Activated B cell treated with CpG ODN at 0.5 μM for 24 hours (primary cell): ENCODE results near the gene THBS1. TPM values are rescaled to one million over a fixed set of nuclear protein-coding genes. Genes with fewer than 3 reads are reported as not detected.

Experiments
- ATAC-seq: fragments of 200-7000 bp; cut with Tn5 transposase; one replicate; pipeline ENCODE4 v1.10.0; 2021; ENCODE audit warnings: low read depth, mild to moderate bottlenecking, moderate library complexity
- CTCF ChIA-PET: fragments of 350-600 bp; sonication (Branson Sonifier 250); formaldehyde crosslinking; loops from one replicate; lab custom pipeline; 2021; ENCODE audit warnings: antibody characterized with exemption; lab: Charles Lee
- POLR2A ChIA-PET: fragments of 350-600 bp; sonication (Branson Sonifier 250); formaldehyde crosslinking; loops from one replicate; lab custom pipeline; 2021; ENCODE audit warnings: antibody characterized with exemption; lab: Charles Lee
- DNase-seq: peaks from one replicate; pipeline ENCODE4 v3.0.0; 2022
- H3K27ac Mint-ChIP-seq: one replicate; pipeline ENCODE4 v1.8.0; 2020; ENCODE audit warnings: mixed read lengths
- H3K27me3 Mint-ChIP-seq: one replicate; pipeline ENCODE4 v1.8.0; 2021; ENCODE audit warnings: mixed read lengths
- H3K36me3 Mint-ChIP-seq: one replicate; pipeline ENCODE4 v1.8.0; 2021; ENCODE audit warnings: low read depth, mixed read lengths
- H3K4me1 Mint-ChIP-seq: one replicate; pipeline ENCODE4 v1.8.0; 2021; ENCODE audit warnings: mixed read lengths
- H3K4me3 Mint-ChIP-seq: one replicate; pipeline ENCODE4 v1.8.0; 2020; ENCODE audit warnings: mild to moderate bottlenecking, mixed read lengths
- H3K9me3 Mint-ChIP-seq: one replicate; pipeline ENCODE4 v1.8.0; 2020; ENCODE audit warnings: mixed read lengths
- intact Hi-C: fragments of 100-400 bp; cut with micrococcal nuclease; formaldehyde crosslinking; loops from one replicate; pipeline ENCODE4 v1.15.1; 2024
- total RNA-seq: library from RNA; stranded (reverse); gene quantifications from 2 replicates; pipeline ENCODE4 v1.2.3, GENCODE V29; 2022
- TF ChIP-seq, protein P1 (sequence below): fragments of 200-600 bp; IDR thresholded peaks from one replicate; pipeline ENCODE4 v1.8.0; 2022; ENCODE audit warnings: antibody characterized with exemption, mild to moderate bottlenecking

Gene THBS1
- total RNA-seq, 1 donor from 2014 or later: 1.7 TPM

DNA sequence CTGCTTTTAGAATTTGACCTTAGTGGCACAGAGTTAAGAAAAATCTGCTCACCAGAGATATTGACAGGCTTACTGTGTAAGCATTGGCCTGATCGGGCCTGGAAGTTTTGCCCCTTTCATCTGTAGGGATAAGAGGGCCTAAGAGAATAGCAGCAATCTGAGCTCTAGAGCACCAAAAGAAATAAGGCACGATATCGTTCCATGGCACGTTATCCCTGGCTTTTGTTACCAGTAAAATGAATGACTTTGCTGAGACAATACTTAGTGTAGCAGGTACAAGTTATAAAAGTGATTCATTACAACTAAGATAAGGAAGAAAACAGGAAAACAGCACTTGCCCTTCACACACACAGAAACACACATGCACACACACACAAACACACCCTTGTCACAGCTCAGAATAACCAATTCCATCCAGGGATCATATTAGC, 5.0 kb downstream of the THBS1 start:
- CTCF ChIA-PET: no interaction called here

DNA sequence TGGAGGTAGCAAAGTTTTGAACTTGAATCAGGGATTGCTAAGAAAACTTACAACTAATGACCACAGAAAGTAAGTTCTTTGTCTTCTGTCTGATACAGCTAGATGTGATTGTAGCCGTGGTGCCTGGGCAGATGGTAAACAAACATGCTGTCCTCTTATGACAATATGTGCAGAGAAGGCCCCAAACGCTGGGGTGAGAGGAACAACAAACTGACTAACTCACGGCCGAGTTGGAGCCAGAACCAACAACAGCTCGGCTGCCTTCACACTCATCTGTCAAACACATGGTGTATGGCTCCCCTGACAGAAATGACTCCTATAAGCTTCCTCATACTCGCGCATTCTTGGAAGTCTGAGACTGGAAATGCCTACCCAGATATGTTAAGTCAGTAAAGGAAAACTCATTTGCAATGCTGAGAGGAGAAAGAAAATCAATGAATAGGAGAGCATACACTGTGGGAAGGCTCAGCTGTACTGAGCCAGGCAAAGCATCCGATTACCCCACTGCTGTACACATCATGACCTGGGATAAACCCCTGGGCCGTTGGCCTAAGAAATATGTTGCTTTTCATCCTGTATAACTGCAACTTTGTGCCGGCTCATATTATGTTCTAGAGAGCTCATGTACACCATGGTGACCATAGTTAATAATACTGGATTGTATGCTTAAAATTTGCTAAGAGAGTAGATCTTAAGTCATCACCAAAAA, 5.7 kb downstream of the THBS1 start:
- no peaks in the 10 kb centered on the region for H3K9me3 Mint-ChIP-seq
- TF ChIP-seq, protein P1, sequence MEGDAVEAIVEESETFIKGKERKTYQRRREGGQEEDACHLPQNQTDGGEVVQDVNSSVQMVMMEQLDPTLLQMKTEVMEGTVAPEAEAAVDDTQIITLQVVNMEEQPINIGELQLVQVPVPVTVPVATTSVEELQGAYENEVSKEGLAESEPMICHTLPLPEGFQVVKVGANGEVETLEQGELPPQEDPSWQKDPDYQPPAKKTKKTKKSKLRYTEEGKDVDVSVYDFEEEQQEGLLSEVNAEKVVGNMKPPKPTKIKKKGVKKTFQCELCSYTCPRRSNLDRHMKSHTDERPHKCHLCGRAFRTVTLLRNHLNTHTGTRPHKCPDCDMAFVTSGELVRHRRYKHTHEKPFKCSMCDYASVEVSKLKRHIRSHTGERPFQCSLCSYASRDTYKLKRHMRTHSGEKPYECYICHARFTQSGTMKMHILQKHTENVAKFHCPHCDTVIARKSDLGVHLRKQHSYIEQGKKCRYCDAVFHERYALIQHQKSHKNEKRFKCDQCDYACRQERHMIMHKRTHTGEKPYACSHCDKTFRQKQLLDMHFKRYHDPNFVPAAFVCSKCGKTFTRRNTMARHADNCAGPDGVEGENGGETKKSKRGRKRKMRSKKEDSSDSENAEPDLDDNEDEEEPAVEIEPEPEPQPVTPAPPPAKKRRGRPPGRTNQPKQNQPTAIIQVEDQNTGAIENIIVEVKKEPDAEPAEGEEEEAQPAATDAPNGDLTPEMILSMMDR: no peak
- H3K27me3 Mint-ChIP-seq: peaks cover 17% of the 10 kb centered on the region
- DNase-seq: no peak
- no peak overlapping the region for H3K4me3 Mint-ChIP-seq
- CTCF ChIA-PET: no interaction called here
- no peak overlapping the region for H3K27ac Mint-ChIP-seq
- intact Hi-C loops: no loop called here
- no peaks in the 10 kb centered on the region for H3K36me3 Mint-ChIP-seq
- peaks cover 1% of the 10 kb centered on the region for H3K4me1 Mint-ChIP-seq
- POLR2A ChIA-PET: no interaction called here
- ATAC-seq: no peak

More for the DNA sequence above, 5.0 kb downstream of the THBS1 start:
- DNase-seq (no peak), ATAC-seq (no peak)
- no peak overlapping the region for H3K4me3 Mint-ChIP-seq
- peaks cover 6% of the 10 kb centered on the region for H3K4me1 Mint-ChIP-seq
- H3K27me3 Mint-ChIP-seq: peaks cover 23% of the 10 kb centered on the region
- H3K9me3 Mint-ChIP-seq: no peaks in the 10 kb centered on the region
- POLR2A ChIA-PET: no interaction called here
- intact Hi-C loops: no loop called here
- H3K27ac Mint-ChIP-seq: no peak overlapping the region
- TF ChIP-seq, protein P1: no peak
- no peaks in the 10 kb centered on the region for H3K36me3 Mint-ChIP-seq

DNA sequence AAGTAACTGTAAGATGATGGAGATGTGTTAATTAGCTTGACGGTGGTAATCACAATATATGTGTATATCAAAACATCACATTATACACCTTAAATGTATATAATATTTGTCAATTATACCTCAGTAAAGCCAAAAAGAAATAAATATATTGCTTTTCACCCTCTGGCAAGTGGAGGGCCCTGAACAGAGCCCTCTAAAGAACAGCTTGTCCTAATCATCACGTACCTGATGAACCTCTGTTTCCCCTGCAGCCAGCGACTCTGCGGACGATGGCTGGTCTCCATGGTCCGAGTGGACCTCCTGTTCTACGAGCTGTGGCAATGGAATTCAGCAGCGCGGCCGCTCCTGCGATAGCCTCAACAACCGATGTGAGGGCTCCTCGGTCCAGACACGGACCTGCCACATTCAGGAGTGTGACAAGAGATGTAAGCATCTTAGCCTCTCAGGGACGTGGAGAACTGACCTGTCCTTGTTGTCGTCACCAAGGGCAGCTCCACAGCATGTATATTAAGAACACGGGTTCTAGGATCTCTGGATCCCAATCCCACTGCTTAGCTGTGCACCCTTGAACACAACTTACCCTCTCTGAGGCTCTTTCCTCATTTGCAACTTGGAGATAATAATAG, 6.3 kb downstream of the THBS1 start:
- no peaks in the 10 kb centered on the region for H3K36me3 Mint-ChIP-seq
- ATAC-seq (no peak), DNase-seq (no peak)
- intact Hi-C loops: no loop called here
- no peaks in the 10 kb centered on the region for H3K9me3 Mint-ChIP-seq
- POLR2A ChIA-PET: no interaction called here
- H3K4me1 Mint-ChIP-seq: no peaks in the 10 kb centered on the region
- TF ChIP-seq, protein P1: no peak
- H3K27ac Mint-ChIP-seq: no peak overlapping the region
- CTCF ChIA-PET: no interaction called here
- H3K4me3 Mint-ChIP-seq: no peak overlapping the region
- peaks cover 12% of the 10 kb centered on the region for H3K27me3 Mint-ChIP-seq

GRCh38 chr15:39587731-39588530, 7.1 kb downstream of the THBS1 start:
- TF ChIP-seq, protein P1: no peak
- no peaks in the 10 kb centered on the region for H3K36me3 Mint-ChIP-seq
- no peak for DNase-seq
- ChIA-PET POLR2A (no interaction called here), CTCF (no interaction called here)
- no peaks in the 10 kb centered on the region for H3K9me3 Mint-ChIP-seq
- no peak for ATAC-seq
- intact Hi-C loops: no loop called here
- H3K27me3 Mint-ChIP-seq: peaks cover 7% of the 10 kb centered on the region
- H3K27ac Mint-ChIP-seq: no peak overlapping the region
- H3K4me1 Mint-ChIP-seq: no peaks in the 10 kb centered on the region
- H3K4me3 Mint-ChIP-seq: no peak overlapping the region
